ENCODE data around the gene TTLL13. TPM values are rescaled to one million over a fixed set of nuclear protein-coding genes. Genes with fewer than 3 reads are reported as not detected.

The TTLL13 gene
- total RNA-seq, 4 donors from 2014 or later = 0.63 TPM; not detected in 3

- 88 to 91% methylated on average over 6 of the region's 6 CpGs for WGBS, 2 donors
- TF ChIP-seq CTCF (IDR thresholded peaks at IDR 0.05) (no peak), POLR2A (IDR thresholded peaks at IDR 0.05) (no peak)
- DNase-seq (ENCODE audit: low spot score in 2 of 2) = no peak
- intact Hi-C loops (cut with DNase I; ENCODE audit: low total_unique reads) = no loop called here
- H3K4me3 ChIP-seq (ENCODE audit: low read depth, poor library complexity, severe bottlenecking) = no peak overlapping the region
Observed at GRCh38 chr15:90208356-90208755, 41.0 kb upstream of the TTLL13 start.

GRCh38 chr15:90209591-90209990, 39.8 kb upstream of the TTLL13 start:
- WGBS, 2 donors = 60 to 80% methylated on average over 9 of the region's 9 CpGs
- TF ChIP-seq CTCF (IDR thresholded peaks at IDR 0.05) (no peak), POLR2A (IDR thresholded peaks at IDR 0.05) (no peak)
- intact Hi-C loops (cut with DNase I; ENCODE audit: low total_unique reads) = no loop called here
- no peak overlapping the region for H3K4me3 ChIP-seq (ENCODE audit: low read depth, poor library complexity, severe bottlenecking)
- DNase-seq (ENCODE audit: low spot score in 2 of 2) = no peak

GRCh38 chr15:90210593-90210992, 38.8 kb upstream of the TTLL13 start:
- DNase-seq (ENCODE audit: low spot score in 2 of 2) = no peak
- intact Hi-C loops (cut with DNase I; ENCODE audit: low total_unique reads) = no loop called here
- no peak for TF ChIP-seq CTCF (IDR thresholded peaks at IDR 0.05)
- no peak for TF ChIP-seq POLR2A (IDR thresholded peaks at IDR 0.05)
- H3K4me3 ChIP-seq (ENCODE audit: low read depth, poor library complexity, severe bottlenecking) = no peak overlapping the region
- 55 to 64% methylated on average over 8 of the region's 8 CpGs for WGBS, 2 donors

GRCh38 chr15:90211009-90211408, 38.3 kb upstream of the TTLL13 start:
- intact Hi-C loops (cut with DNase I; ENCODE audit: low total_unique reads) = no loop called here
- TF ChIP-seq CTCF (IDR thresholded peaks at IDR 0.05) = no peak
- no peak for TF ChIP-seq POLR2A (IDR thresholded peaks at IDR 0.05)
- no peak overlapping the region for H3K4me3 ChIP-seq (ENCODE audit: low read depth, poor library complexity, severe bottlenecking)
- no peak for DNase-seq (ENCODE audit: low spot score in 2 of 2)
- WGBS, 2 donors = 78 to 79% methylated on average over 9 of the region's 9 CpGs

- no peak for TF ChIP-seq POLR2A (IDR thresholded peaks at IDR 0.05)
- no peak for TF ChIP-seq CTCF (IDR thresholded peaks at IDR 0.05)
- peak in 1 of 2 donors; percentile 89 for DNase-seq (ENCODE audit: low spot score in 2 of 2)
- H3K4me3 ChIP-seq (ENCODE audit: low read depth, poor library complexity, severe bottlenecking) = no peak overlapping the region
- intact Hi-C loops (cut with DNase I; ENCODE audit: low total_unique reads) = no loop called here
- 25 to 28% methylated on average over 7 to 13 of the region's 13 CpGs for WGBS, 2 donors
Observed at GRCh38 chr15:90211440-90212143, 37.8 kb upstream of the TTLL13 start.

All from lower leg skin (tissue), 4 donors.